ENCODE data around the gene LRMDA. TPM values are rescaled to one million over a fixed set of nuclear protein-coding genes. Genes with fewer than 3 reads are reported as not detected.

The LRMDA gene
- total RNA-seq, 1 experiment from 2014 or later: 1.2 TPM

DNA sequence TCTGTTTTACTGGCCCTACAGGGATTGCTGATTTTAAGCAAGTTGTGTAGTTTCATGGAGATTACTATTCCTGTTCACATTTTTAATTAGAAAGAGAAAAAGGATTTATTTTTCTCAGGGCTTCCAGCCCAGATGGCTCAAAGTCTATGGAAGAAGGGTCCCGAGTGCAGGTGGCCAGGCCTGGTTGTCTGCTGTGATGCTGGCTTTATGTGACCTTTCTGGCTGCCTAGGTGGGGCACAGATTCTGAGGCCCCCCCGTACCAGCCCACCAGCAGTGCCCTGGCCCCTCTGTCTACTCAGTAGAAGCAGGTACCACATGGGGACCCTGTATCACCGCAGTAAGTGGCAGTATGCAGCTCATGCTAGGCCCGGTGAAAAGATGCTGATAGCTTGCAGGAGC lies 426.5 kb downstream of the LRMDA start:
- no TSS peak for BruUV-seq (replicated peaks)
- no peak for ATAC-seq
- intact Hi-C loops (cut with micrococcal nuclease): no loop called here

DNA sequence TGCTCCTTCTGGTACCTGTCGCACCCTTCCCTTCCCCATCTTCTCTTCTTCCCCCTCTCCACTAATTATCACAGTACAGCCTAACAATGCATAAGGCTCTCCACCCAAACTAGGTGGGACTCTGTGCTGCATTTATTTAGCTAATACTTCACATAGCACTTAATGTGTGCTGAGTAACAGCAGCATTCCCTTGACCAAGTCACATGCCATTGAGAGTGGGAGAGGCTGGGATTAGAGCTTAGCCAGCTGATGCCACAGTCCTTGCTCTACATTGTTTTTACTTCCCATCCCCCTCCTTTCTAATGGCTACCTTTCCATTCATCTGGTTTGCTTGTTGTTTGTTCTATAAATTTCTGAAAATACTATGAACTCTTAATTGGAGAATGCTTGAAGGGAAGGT lies 426.9 kb downstream of the LRMDA start:
- H3F3A ChIP-seq (ENCODE audit: low read length, unreplicated experiment): no peaks in the 10 kb centered on the region
- DNase-seq: no peak
- ChIA-PET POLR2A (ENCODE audit: unreplicated experiment) (no interaction called here), CTCF (no interaction called here)
- no peak overlapping the region for H2AFZ ChIP-seq (ENCODE audit: low read length)
- H3K9me3 ChIP-seq (ENCODE audit: low read length): no peaks in the 10 kb centered on the region
- H3K27me3 ChIP-seq (ENCODE audit: low read length): no peaks in the 10 kb centered on the region
- H3K9me2 ChIP-seq (replicated peaks; ENCODE audit: low read length): no peaks in the 10 kb centered on the region
- H3K9ac ChIP-seq (ENCODE audit: low read length): no peak overlapping the region
- TF ChIP-seq, protein P1, sequence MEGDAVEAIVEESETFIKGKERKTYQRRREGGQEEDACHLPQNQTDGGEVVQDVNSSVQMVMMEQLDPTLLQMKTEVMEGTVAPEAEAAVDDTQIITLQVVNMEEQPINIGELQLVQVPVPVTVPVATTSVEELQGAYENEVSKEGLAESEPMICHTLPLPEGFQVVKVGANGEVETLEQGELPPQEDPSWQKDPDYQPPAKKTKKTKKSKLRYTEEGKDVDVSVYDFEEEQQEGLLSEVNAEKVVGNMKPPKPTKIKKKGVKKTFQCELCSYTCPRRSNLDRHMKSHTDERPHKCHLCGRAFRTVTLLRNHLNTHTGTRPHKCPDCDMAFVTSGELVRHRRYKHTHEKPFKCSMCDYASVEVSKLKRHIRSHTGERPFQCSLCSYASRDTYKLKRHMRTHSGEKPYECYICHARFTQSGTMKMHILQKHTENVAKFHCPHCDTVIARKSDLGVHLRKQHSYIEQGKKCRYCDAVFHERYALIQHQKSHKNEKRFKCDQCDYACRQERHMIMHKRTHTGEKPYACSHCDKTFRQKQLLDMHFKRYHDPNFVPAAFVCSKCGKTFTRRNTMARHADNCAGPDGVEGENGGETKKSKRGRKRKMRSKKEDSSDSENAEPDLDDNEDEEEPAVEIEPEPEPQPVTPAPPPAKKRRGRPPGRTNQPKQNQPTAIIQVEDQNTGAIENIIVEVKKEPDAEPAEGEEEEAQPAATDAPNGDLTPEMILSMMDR (conservative IDR thresholded peaks at IDR 0.05; ENCODE audit: low read depth, low read length): no peak
- TF ChIP-seq EZH2phosphoT487 (IDR thresholded peaks at IDR 0.05; ENCODE audit: borderline replicate concordance, low read length) (no peak), EZH2 (IDR thresholded peaks at IDR 0.05; ENCODE audit: low read length, unreplicated experiment) (no peak)
- no TSS peak for BruUV-seq (replicated peaks)
- H3K79me2 ChIP-seq (ENCODE audit: low read length): no peaks in the 10 kb centered on the region
- no peak overlapping the region for H3K27ac ChIP-seq (ENCODE audit: low read length)
- no peaks in the 10 kb centered on the region for H4K20me1 ChIP-seq (ENCODE audit: low read length)
- ATAC-seq: peak; percentile 37; the same call in 1 of the 2 replicates
- no peaks in the 10 kb centered on the region for H3K36me3 ChIP-seq (ENCODE audit: low read depth, low read length)
- no peak overlapping the region for H3K4me3 ChIP-seq (ENCODE audit: low read length)
- H3K4me2 ChIP-seq (ENCODE audit: low read length): no peak overlapping the region
- intact Hi-C loops (cut with micrococcal nuclease): no loop called here
- H3K4me1 ChIP-seq (ENCODE audit: insufficient read depth, low read length): no peaks in the 10 kb centered on the region

More for the DNA sequence above, 426.5 kb downstream of the LRMDA start:
- TF ChIP-seq EZH2 (IDR thresholded peaks at IDR 0.05; ENCODE audit: low read length, unreplicated experiment): no peak
- TF ChIP-seq EZH2phosphoT487 (IDR thresholded peaks at IDR 0.05; ENCODE audit: borderline replicate concordance, low read length): no peak
- TF ChIP-seq, protein P1 (conservative IDR thresholded peaks at IDR 0.05; ENCODE audit: low read depth, low read length): no peak
- Histone ChIP-seq H3K4me1 (ENCODE audit: insufficient read depth, low read length) (no peaks in the 10 kb centered on the region), H3K4me2 (ENCODE audit: low read length) (no peak overlapping the region), H3K9ac (ENCODE audit: low read length) (no peak overlapping the region), H3K79me2 (ENCODE audit: low read length) (no peaks in the 10 kb centered on the region), H3K4me3 (ENCODE audit: low read length) (no peak overlapping the region), H3K36me3 (ENCODE audit: low read depth, low read length) (no peaks in the 10 kb centered on the region), H2AFZ (ENCODE audit: low read length) (no peak overlapping the region), H3K9me3 (ENCODE audit: low read length) (no peaks in the 10 kb centered on the region), H3K27me3 (ENCODE audit: low read length) (no peaks in the 10 kb centered on the region), H3K27ac (ENCODE audit: low read length) (no peak overlapping the region), H3F3A (ENCODE audit: low read length, unreplicated experiment) (no peaks in the 10 kb centered on the region), H3K9me2 (replicated peaks; ENCODE audit: low read length) (no peaks in the 10 kb centered on the region), H4K20me1 (ENCODE audit: low read length) (no peaks in the 10 kb centered on the region)
- no peak for DNase-seq
- CTCF ChIA-PET: no interaction called here
- POLR2A ChIA-PET (ENCODE audit: unreplicated experiment): no interaction called here

DNA sequence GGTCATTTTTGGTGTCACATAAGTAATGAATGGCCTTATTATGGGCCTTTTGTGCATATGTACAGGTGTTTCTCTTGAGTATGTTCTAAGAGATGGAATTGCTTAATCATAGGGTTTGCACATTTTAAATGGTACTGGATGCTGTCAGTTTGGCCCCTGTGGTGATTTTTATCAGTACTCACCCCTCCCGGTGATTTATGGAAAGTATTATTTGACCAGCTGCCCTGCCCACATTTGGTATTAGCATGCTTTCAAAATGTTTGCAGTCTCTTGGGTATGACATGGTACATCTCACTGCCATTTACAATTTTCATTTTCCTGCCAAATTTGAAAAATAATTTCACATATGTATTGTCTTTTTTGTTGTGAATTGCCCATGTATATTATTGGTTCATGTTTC lies 427.7 kb downstream of the LRMDA start:
- Histone ChIP-seq H3K27ac (ENCODE audit: low read length) (no peak overlapping the region), H3K4me1 (ENCODE audit: insufficient read depth, low read length) (no peaks in the 10 kb centered on the region), H3K4me3 (ENCODE audit: low read length) (no peak overlapping the region), H2AFZ (ENCODE audit: low read length) (no peak overlapping the region), H3F3A (ENCODE audit: low read length, unreplicated experiment) (no peaks in the 10 kb centered on the region), H3K36me3 (ENCODE audit: low read depth, low read length) (no peaks in the 10 kb centered on the region), H3K27me3 (ENCODE audit: low read length) (no peaks in the 10 kb centered on the region), H3K9ac (ENCODE audit: low read length) (no peak overlapping the region), H4K20me1 (ENCODE audit: low read length) (no peaks in the 10 kb centered on the region), H3K9me2 (replicated peaks; ENCODE audit: low read length) (no peaks in the 10 kb centered on the region), H3K4me2 (ENCODE audit: low read length) (no peak overlapping the region), H3K9me3 (ENCODE audit: low read length) (no peaks in the 10 kb centered on the region), H3K79me2 (ENCODE audit: low read length) (no peaks in the 10 kb centered on the region)
- CTCF ChIA-PET: no interaction called here
- POLR2A ChIA-PET (ENCODE audit: unreplicated experiment): no interaction called here
- ATAC-seq (no peak), DNase-seq (no peak)
- BruUV-seq (replicated peaks): no TSS peak
- no peak for TF ChIP-seq EZH2phosphoT487 (IDR thresholded peaks at IDR 0.05; ENCODE audit: borderline replicate concordance, low read length)
- TF ChIP-seq EZH2 (IDR thresholded peaks at IDR 0.05; ENCODE audit: low read length, unreplicated experiment): no peak
- TF ChIP-seq, protein P1 (conservative IDR thresholded peaks at IDR 0.05; ENCODE audit: low read depth, low read length): no peak
- intact Hi-C loops (cut with micrococcal nuclease): no loop called here
